Astrocyte (in vitro differentiated cells and primary cell): ENCODE results near the gene CRAT. TPM values are rescaled to one million over a fixed set of nuclear protein-coding genes. Genes with fewer than 3 reads are reported as not detected.

Experiments
- DNase-seq: peaks from one replicate; pipeline ENCODE4 v3.0.0-alpha.2; 2010; ENCODE audit warnings: low read depth
- FAIRE-seq: peaks from 2 replicates; lab custom pipeline; 2011; peaks lifted over from hg19 to GRCh38; lab: Jason Lieb, UNC
- H2AFZ ChIP-seq: 2 replicates; pipeline ENCODE4 v1.6.0; 2012; ENCODE audit warnings: low read depth, low read length, inconsistent platforms
- H3K27ac ChIP-seq: 2 replicates; pipeline ENCODE4 v1.5.1; 2011; ENCODE audit warnings: low read depth, low read length, inconsistent platforms
- H3K27me3 ChIP-seq: 2 replicates; pipeline ENCODE4 v1.6.0; 2011; ENCODE audit warnings: low read length, inconsistent platforms; ENCODE audit not compliant: insufficient read depth
- H3K36me3 ChIP-seq: 2 replicates; pipeline ENCODE4 v1.5.1; 2011; ENCODE audit warnings: low read length, inconsistent platforms; ENCODE audit not compliant: insufficient read depth
- H3K4me1 ChIP-seq: 2 replicates; pipeline ENCODE4 v1.5.1; 2011; ENCODE audit warnings: low read length, inconsistent platforms; ENCODE audit not compliant: insufficient read depth
- H3K4me2 ChIP-seq: 2 replicates; pipeline ENCODE4 v1.6.0; 2012; ENCODE audit warnings: low read length, inconsistent platforms
- H3K4me3 ChIP-seq: 2 replicates; pipeline ENCODE4 v1.5.1; 2011; ENCODE audit warnings: low read depth, mild to moderate bottlenecking, low read length, inconsistent platforms; ENCODE audit not compliant: insufficient read depth
- H3K79me2 ChIP-seq: 2 replicates; pipeline ENCODE4 v1.6.0; 2012; ENCODE audit warnings: mild to moderate bottlenecking, low read length, inconsistent platforms; ENCODE audit not compliant: insufficient read depth
- H3K9ac ChIP-seq: 2 replicates; pipeline ENCODE4 v1.6.0; 2012; ENCODE audit warnings: mild to moderate bottlenecking, low read length, inconsistent platforms
- H3K9me3 ChIP-seq: 2 replicates; pipeline ENCODE4 v1.5.1; 2012; ENCODE audit warnings: low read depth, mild to moderate bottlenecking, low read length, inconsistent platforms; ENCODE audit not compliant: insufficient read depth
- H4K20me1 ChIP-seq: 2 replicates; pipeline ENCODE4 v1.6.0; 2012; ENCODE audit warnings: low read length, inconsistent platforms; ENCODE audit not compliant: insufficient read depth
- H3K27ac Mint-ChIP-seq: one replicate; pipeline ENCODE4 v1.8.0; 2021; ENCODE audit warnings: mild to moderate bottlenecking, mixed read lengths; ENCODE audit not compliant: unreplicated experiment
- H3K27me3 Mint-ChIP-seq: one replicate; pipeline ENCODE4 v1.8.0; 2021; ENCODE audit warnings: low read depth, mixed read lengths; ENCODE audit not compliant: unreplicated experiment
- H3K36me3 Mint-ChIP-seq: one replicate; pipeline ENCODE4 v1.8.0; 2021; ENCODE audit warnings: low read depth, mixed read lengths; ENCODE audit not compliant: unreplicated experiment
- H3K4me1 Mint-ChIP-seq: one replicate; pipeline ENCODE4 v1.8.0; 2021; ENCODE audit warnings: low read depth, mixed read lengths; ENCODE audit not compliant: unreplicated experiment
- H3K4me3 Mint-ChIP-seq: one replicate; pipeline ENCODE4 v1.8.0; 2021; ENCODE audit warnings: mild to moderate bottlenecking, moderate library complexity, mixed read lengths; ENCODE audit not compliant: unreplicated experiment
- H3K9me3 Mint-ChIP-seq: one replicate; pipeline ENCODE4 v1.8.0; 2021; ENCODE audit warnings: mild to moderate bottlenecking, mixed read lengths; ENCODE audit not compliant: unreplicated experiment
- EZH2 ChIP-seq: IDR thresholded peaks from 2 replicates; pipeline ENCODE4 v1.6.1; 2012; ENCODE audit warnings: mild to moderate bottlenecking, low read length, inconsistent platforms; ENCODE audit not compliant: insufficient read depth
- total RNA-seq: library from RNA; stranded (reverse); gene quantifications from 2 replicates; pipeline ENCODE4 v1.2.1, GENCODE V29; 2021
- TF ChIP-seq, protein P1 (sequence below): IDR thresholded peaks from 2 replicates; pipeline ENCODE4 v1.5.1; 2011; ENCODE audit warnings: low read depth, mild to moderate bottlenecking, inconsistent platforms, low read length, moderate library complexity; ENCODE audit not compliant: insufficient read depth

Gene CRAT
- total RNA-seq, 1 donor from 2014 or later = 21.2 TPM

DNA sequence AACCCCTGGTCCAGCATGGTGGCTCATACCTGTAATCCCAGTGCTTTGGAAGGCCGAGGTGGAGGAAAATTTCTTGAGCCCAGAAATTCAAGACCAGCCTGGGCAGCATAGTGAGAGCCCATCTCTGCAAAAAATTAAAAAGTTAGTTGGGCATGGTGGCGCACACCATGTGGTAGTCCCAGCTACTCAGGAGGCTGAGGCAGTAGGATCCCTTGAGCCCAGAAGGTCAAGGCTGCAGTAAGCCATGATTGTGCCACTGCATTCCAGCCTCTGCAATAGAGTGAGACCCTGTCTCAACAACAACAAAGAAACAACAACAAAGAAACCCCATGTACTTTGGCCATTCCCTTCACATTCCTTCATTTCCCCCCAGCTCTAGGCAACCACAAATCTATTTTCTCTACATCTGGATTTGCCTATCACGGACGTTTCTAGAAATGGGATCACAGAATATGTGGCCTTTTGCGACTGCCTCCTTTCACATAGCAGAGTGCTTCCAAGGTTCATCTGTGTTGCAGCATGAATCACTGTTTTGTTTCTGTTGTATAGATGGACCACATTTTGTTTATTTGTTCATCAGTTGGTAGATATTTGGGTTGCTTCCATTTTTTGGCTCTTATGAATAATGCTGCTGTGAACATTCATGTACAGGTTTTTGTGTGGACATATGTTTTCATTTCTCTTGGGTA, 56.3 kb downstream of the CRAT start:
- Histone ChIP-seq H3K27me3 (no peaks in the 10 kb centered on the region), H3K36me3 (no peaks in the 10 kb centered on the region), H3K9ac (no peak overlapping the region), H3K4me3 (no peak overlapping the region), H3K79me2 (no peaks in the 10 kb centered on the region), H3K27ac (no peak overlapping the region), H4K20me1 (no peaks in the 10 kb centered on the region), H3K4me2 (no peak overlapping the region), H2AFZ (no peak overlapping the region), H3K9me3 (no peaks in the 10 kb centered on the region), H3K4me1 (peaks cover 6% of the 10 kb centered on the region)
- DNase-seq = no peak
- H3K4me3 Mint-ChIP-seq = peak overlapping the region; percentile 8
- no peak overlapping the region for H3K27ac Mint-ChIP-seq
- no peaks in the 10 kb centered on the region for H3K4me1 Mint-ChIP-seq
- no peaks in the 10 kb centered on the region for H3K27me3 Mint-ChIP-seq
- H3K9me3 Mint-ChIP-seq = no peaks in the 10 kb centered on the region
- TF ChIP-seq, protein P1, sequence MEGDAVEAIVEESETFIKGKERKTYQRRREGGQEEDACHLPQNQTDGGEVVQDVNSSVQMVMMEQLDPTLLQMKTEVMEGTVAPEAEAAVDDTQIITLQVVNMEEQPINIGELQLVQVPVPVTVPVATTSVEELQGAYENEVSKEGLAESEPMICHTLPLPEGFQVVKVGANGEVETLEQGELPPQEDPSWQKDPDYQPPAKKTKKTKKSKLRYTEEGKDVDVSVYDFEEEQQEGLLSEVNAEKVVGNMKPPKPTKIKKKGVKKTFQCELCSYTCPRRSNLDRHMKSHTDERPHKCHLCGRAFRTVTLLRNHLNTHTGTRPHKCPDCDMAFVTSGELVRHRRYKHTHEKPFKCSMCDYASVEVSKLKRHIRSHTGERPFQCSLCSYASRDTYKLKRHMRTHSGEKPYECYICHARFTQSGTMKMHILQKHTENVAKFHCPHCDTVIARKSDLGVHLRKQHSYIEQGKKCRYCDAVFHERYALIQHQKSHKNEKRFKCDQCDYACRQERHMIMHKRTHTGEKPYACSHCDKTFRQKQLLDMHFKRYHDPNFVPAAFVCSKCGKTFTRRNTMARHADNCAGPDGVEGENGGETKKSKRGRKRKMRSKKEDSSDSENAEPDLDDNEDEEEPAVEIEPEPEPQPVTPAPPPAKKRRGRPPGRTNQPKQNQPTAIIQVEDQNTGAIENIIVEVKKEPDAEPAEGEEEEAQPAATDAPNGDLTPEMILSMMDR = no peak
- TF ChIP-seq EZH2 = no peak
- FAIRE-seq = no peak
- H3K36me3 Mint-ChIP-seq = peaks cover 7% of the 10 kb centered on the region

DNA sequence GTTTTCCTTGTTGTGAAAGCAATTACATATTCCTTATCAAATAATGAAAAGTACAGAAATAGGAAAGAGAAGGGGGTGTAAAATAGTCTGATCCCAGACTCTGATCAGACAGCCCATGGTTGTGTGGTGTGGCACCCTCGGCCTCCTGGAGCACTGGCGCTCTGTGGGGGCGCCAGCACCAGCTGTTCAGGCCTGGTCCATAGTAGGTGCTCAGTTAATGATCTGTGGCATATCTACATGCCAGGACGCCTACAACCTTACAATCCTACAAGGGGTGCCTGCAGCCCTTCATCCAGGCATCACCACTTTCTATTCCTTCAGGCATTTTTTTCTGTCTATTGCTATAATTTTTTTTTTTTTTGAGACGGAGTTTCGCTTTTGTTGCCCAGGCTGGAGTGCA, 57.6 kb downstream of the CRAT start:
- Histone ChIP-seq H2AFZ (no peak overlapping the region), H3K27ac (no peak overlapping the region), H3K4me2 (no peak overlapping the region), H4K20me1 (no peaks in the 10 kb centered on the region), H3K27me3 (no peaks in the 10 kb centered on the region), H3K4me3 (no peak overlapping the region), H3K79me2 (no peaks in the 10 kb centered on the region), H3K4me1 (no peaks in the 10 kb centered on the region), H3K9me3 (no peaks in the 10 kb centered on the region), H3K36me3 (no peaks in the 10 kb centered on the region), H3K9ac (no peak overlapping the region)
- Mint-ChIP-seq H3K4me3 (no peak overlapping the region), H3K9me3 (no peaks in the 10 kb centered on the region), H3K4me1 (no peaks in the 10 kb centered on the region), H3K27me3 (no peaks in the 10 kb centered on the region), H3K36me3 (peaks cover 12% of the 10 kb centered on the region), H3K27ac (no peak overlapping the region)
- DNase-seq = no peak
- TF ChIP-seq, protein P1 = no peak
- FAIRE-seq = no peak

DNA sequence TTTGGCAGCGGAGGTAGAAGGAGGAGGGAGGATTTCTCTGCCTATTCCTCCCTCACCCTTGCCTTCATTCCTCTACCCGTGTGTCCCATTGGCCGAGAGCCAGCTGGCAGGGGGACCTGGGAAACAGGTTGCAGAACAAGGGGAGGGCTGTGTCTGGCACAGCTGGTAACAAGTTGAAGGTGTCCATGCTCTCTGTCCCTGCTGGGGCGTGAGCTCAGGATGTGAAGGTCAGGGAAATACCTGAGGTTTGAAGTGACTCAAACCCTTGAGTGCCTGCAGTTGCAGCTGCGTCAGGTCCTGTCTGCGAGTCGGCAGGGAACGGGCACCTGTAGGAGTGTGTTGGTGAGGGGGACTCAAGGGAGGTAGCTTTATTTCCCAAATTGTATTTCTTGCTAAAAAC, 58.0 kb downstream of the CRAT start:
- no peak overlapping the region for H3K27ac Mint-ChIP-seq
- no peaks in the 10 kb centered on the region for H3K9me3 Mint-ChIP-seq
- TF ChIP-seq, protein P1 = no peak
- no peak for TF ChIP-seq EZH2
- Histone ChIP-seq H3K27ac (no peak overlapping the region), H3K4me3 (no peak overlapping the region), H3K36me3 (no peaks in the 10 kb centered on the region), H2AFZ (no peak overlapping the region), H3K4me1 (no peaks in the 10 kb centered on the region), H3K9me3 (no peaks in the 10 kb centered on the region), H3K4me2 (no peak overlapping the region), H3K79me2 (no peaks in the 10 kb centered on the region), H4K20me1 (no peaks in the 10 kb centered on the region), H3K27me3 (no peaks in the 10 kb centered on the region), H3K9ac (no peak overlapping the region)
- no peaks in the 10 kb centered on the region for H3K4me1 Mint-ChIP-seq
- no peak for FAIRE-seq
- H3K4me3 Mint-ChIP-seq = no peak overlapping the region
- no peaks in the 10 kb centered on the region for H3K27me3 Mint-ChIP-seq
- peaks cover 15% of the 10 kb centered on the region for H3K36me3 Mint-ChIP-seq
- DNase-seq = no peak
